A549 (cell line): ENCODE data around the gene HP.
"Not testable (repeated sequence)": the region's sequence is repeated elsewhere in the genome, so short reads cannot be mapped to it uniquely, and the experiment has no call there.

Experiments used
- CTCF ChIP-seq: fragments of >200 bp; sonication (Bioruptor Twin); formaldehyde crosslinking; IDR thresholded peaks from 3 replicates; pipeline ENCODE4 v1.5.1; 2016
- E2F6 ChIP-seq: IDR thresholded peaks from 2 replicates; pipeline ENCODE4 v1.6.1; 2012; ENCODE audit warnings: low read depth, borderline replicate concordance
- HDAC2 ChIP-seq: fragments of 200-600 bp; sonication (generic); IDR thresholded peaks from 2 replicates; pipeline ENCODE4 v1.6.1; 2016
- KDM1A ChIP-seq: fragments of 200-600 bp; sonication (generic); IDR thresholded peaks from 2 replicates; pipeline ENCODE4 v1.6.1; 2016; ENCODE audit warnings: low read depth, mild to moderate bottlenecking
- MAFK ChIP-seq: fragments of 450-650 bp; IDR thresholded peaks from 2 replicates; pipeline ENCODE4 v1.6.1; 2014; ENCODE audit not compliant: partially characterized antibody
- MYC ChIP-seq: IDR thresholded peaks from 2 replicates; pipeline ENCODE4 v1.6.1; 2012; ENCODE audit warnings: mild to moderate bottlenecking, inconsistent platforms, low read length, improper control_type of control experiment, borderline replicate concordance
- POLR2A ChIP-seq: IDR thresholded peaks from 2 replicates; pipeline ENCODE4 v1.6.1; 2012; ENCODE audit warnings: mild to moderate bottlenecking, low read length
- RAD21 ChIP-seq, 2 experiments: fragments of >200 bp in 1 of 2; sonication (Bioruptor Twin) in 1 of 2; formaldehyde crosslinking in 1 of 2; IDR thresholded peaks in 1 of 2; conservative IDR thresholded peaks in 1 of 2; 2 replicates in 1 of 2; 3 replicates in 1 of 2; pipeline ENCODE4 v1.6.1; 2012 to 2018; ENCODE audit warnings: inconsistent platforms in 1 of 2
- SMC3 ChIP-seq: fragments of >200 bp; sonication (Bioruptor Twin); formaldehyde crosslinking; IDR thresholded peaks from 3 replicates; pipeline ENCODE4 v1.6.1; 2018; ENCODE audit warnings: inconsistent platforms
- SREBF2 ChIP-seq: fragments of 450-650 bp; IDR thresholded peaks from 2 replicates; pipeline ENCODE4 v1.6.1; 2014; ENCODE audit warnings: mild to moderate bottlenecking, moderate library complexity
- TFCP2L1 ChIP-seq: fragments of 250-450 bp; sonication (Bioruptor Pico); IDR thresholded peaks from 2 replicates; pipeline ENCODE4 v1.5.0; 2021; ENCODE audit warnings: mild to moderate bottlenecking

- not testable (repeated sequence) for TF ChIP-seq RAD21 (conservative IDR thresholded peaks at IDR 0.05 in 1 of 2, IDR thresholded peaks at IDR 0.05 in 1 of 2); SREBF2; CTCF; E2F6; KDM1A; TFCP2L1; HDAC2; SMC3; MYC; POLR2A; MAFK
Observed at GRCh38 chr16:72059060-72059459, 4.8 kb downstream of the HP start.
